Trophoblast cell (in vitro differentiated cells and primary cell): ENCODE results near the gene C10orf143.

Experiments used
- DNase-seq, 2 donors: peaks; one replicate each; pipeline ENCODE4 v3.0.0-alpha.2; 2016
- H2AFZ ChIP-seq: 2 replicates; pipeline ENCODE4 v1.6.1; 2013; ENCODE audit warnings: low read length, moderate library complexity, mild to moderate bottlenecking; ENCODE audit not compliant: insufficient read depth, poor library complexity
- H2AK5ac ChIP-seq: 2 replicates; pipeline ENCODE4 v1.6.1; 2013; ENCODE audit warnings: mild to moderate bottlenecking, low read length
- H2BK120ac ChIP-seq: 2 replicates; pipeline ENCODE4 v1.6.1; 2013; ENCODE audit warnings: low read length, mild to moderate bottlenecking, moderate library complexity; ENCODE audit not compliant: insufficient read depth, poor library complexity
- H2BK12ac ChIP-seq: 2 replicates; pipeline ENCODE4 v1.6.1; 2013; ENCODE audit warnings: mild to moderate bottlenecking, low read length, moderate library complexity
- H2BK5ac ChIP-seq: 2 replicates; pipeline ENCODE4 v1.6.1; 2013; ENCODE audit warnings: low read length, low read depth, moderate library complexity, mild to moderate bottlenecking; ENCODE audit not compliant: poor library complexity
- H3K14ac ChIP-seq: 2 replicates; pipeline ENCODE4 v1.6.1; 2013; ENCODE audit warnings: mild to moderate bottlenecking, low read length
- H3K18ac ChIP-seq: 2 replicates; pipeline ENCODE4 v1.6.1; 2013; ENCODE audit warnings: mild to moderate bottlenecking, low read length
- H3K23ac ChIP-seq: 2 replicates; pipeline ENCODE4 v1.6.1; 2013; ENCODE audit warnings: low read length
- H3K27ac ChIP-seq: 2 replicates; pipeline ENCODE4 v1.5.1; 2013; ENCODE audit warnings: low read depth, mild to moderate bottlenecking, inconsistent platforms, low read length, moderate library complexity
- H3K27me3 ChIP-seq: 2 replicates; pipeline ENCODE4 v1.6.1; 2013; ENCODE audit warnings: inconsistent platforms, mild to moderate bottlenecking, low read length, moderate library complexity; ENCODE audit not compliant: insufficient read depth
- H3K36me3 ChIP-seq, 2 experiments: 1 replicate in 1 of 2; 2 replicates in 1 of 2; pipeline ENCODE4 v1.6.1; 2013; ENCODE audit warnings: low read length in 2 of 2, mild to moderate bottlenecking in 2 of 2, moderate library complexity in 1 of 2; ENCODE audit not compliant: insufficient read depth in 2 of 2, control insufficient read depth in 1 of 2
- H3K4ac ChIP-seq: 2 replicates; pipeline ENCODE4 v1.6.1; 2013; ENCODE audit warnings: low read depth, mild to moderate bottlenecking, low read length, moderate library complexity
- H3K4me1 ChIP-seq, 2 experiments: 1 replicate in 1 of 2; 2 replicates in 1 of 2; pipeline ENCODE4 v1.6.1; 2013; ENCODE audit warnings: low read length in 2 of 2, mild to moderate bottlenecking in 2 of 2, moderate library complexity in 1 of 2; ENCODE audit not compliant: insufficient read depth in 2 of 2, control insufficient read depth in 1 of 2
- H3K4me2 ChIP-seq: 2 replicates; pipeline ENCODE4 v1.6.1; 2013; ENCODE audit warnings: inconsistent platforms, mild to moderate bottlenecking, low read length, moderate library complexity
- H3K4me3 ChIP-seq: 2 replicates; pipeline ENCODE4 v1.5.1; 2013; ENCODE audit warnings: mild to moderate bottlenecking, low read depth, low read length, inconsistent platforms
- H3K79me1 ChIP-seq: one replicate; pipeline ENCODE4 v1.6.1; 2013; ENCODE audit warnings: low read length
- H3K79me2 ChIP-seq: 2 replicates; pipeline ENCODE4 v1.6.1; 2013; ENCODE audit warnings: low read length, mild to moderate bottlenecking; ENCODE audit not compliant: control insufficient read depth, insufficient read depth, poor library complexity
- H3K9ac ChIP-seq: 2 replicates; pipeline ENCODE4 v1.6.1; 2013; ENCODE audit warnings: mild to moderate bottlenecking, low read length
- H3K9me3 ChIP-seq: 2 replicates; pipeline ENCODE4 v1.6.1; 2013; ENCODE audit warnings: low read depth, mild to moderate bottlenecking, control low read depth, inconsistent platforms, low read length; ENCODE audit not compliant: insufficient read depth
- H4K12ac ChIP-seq: 2 replicates; pipeline ENCODE4 v1.6.1; 2013; ENCODE audit warnings: low read depth, mild to moderate bottlenecking, low read length, moderate library complexity
- H4K8ac ChIP-seq: 2 replicates; pipeline ENCODE4 v1.6.1; 2013; ENCODE audit warnings: low read depth, mild to moderate bottlenecking, low read length, moderate library complexity
- H4K91ac ChIP-seq: one replicate; pipeline ENCODE4 v1.6.1; 2013; ENCODE audit warnings: low read depth, mild to moderate bottlenecking, low read length, moderate library complexity
- WGBS: extraction: QIAGEN DNeasy Blood & Tissue Kit; methylation state at CpG from one replicate; pipeline ENCODE4 v1.1.7; 2013; ENCODE audit warnings: missing lambda C conversion rate; ENCODE audit not compliant: insufficient read length, insufficient coverage; ENCODE audit errors: extremely low coverage; 5-methylcytosine and 5-hydroxymethylcytosine counted together

Gene C10orf143

GRCh38 chr10:130044067-130045061 is 66.3 kb downstream of the C10orf143 start:
- Histone ChIP-seq H3K18ac (no peak overlapping the region), H3K14ac (no peak overlapping the region), H3K36me3 (no peaks in the 10 kb centered on the region), H2BK5ac (no peak overlapping the region), H3K4me3 (no peak overlapping the region), H3K4ac (no peak overlapping the region), H2BK12ac (no peak overlapping the region), H4K91ac (no peak overlapping the region), H2BK120ac (no peak overlapping the region), H3K9ac (no peak overlapping the region), H3K4me2 (no peak overlapping the region), H3K79me2 (no peaks in the 10 kb centered on the region), H3K79me1 (no peaks in the 10 kb centered on the region), H4K8ac (no peak overlapping the region), H3K27ac (no peak overlapping the region), H4K12ac (no peak overlapping the region), H3K23ac (no peak overlapping the region), H3K4me1 (no peaks in the 10 kb centered on the region), H2AK5ac (no peak overlapping the region), H3K27me3 (no peaks in the 10 kb centered on the region), H2AFZ (no peak overlapping the region), H3K9me3 (peaks cover 3% of the 10 kb centered on the region)
- no CpG with 5 or more reads among the region's 17 CpGs for WGBS
- DNase-seq, result no peak

- no peak overlapping the region for H2AK5ac ChIP-seq
- no peaks in the 10 kb centered on the region for H3K79me1 ChIP-seq
- peaks cover 3% of the 10 kb centered on the region for H3K9me3 ChIP-seq
- H3K27me3 ChIP-seq, result no peaks in the 10 kb centered on the region
- H4K8ac ChIP-seq, result no peak overlapping the region
- no peak overlapping the region for H3K4me3 ChIP-seq
- no peak overlapping the region for H2BK120ac ChIP-seq
- no peak overlapping the region for H3K4ac ChIP-seq
- no peak overlapping the region for H3K4me2 ChIP-seq
- WGBS, result no CpG with 5 or more reads among the region's 8 CpGs
- H3K4me1 ChIP-seq, result no peaks in the 10 kb centered on the region
- no peak overlapping the region for H2BK12ac ChIP-seq
- H2AFZ ChIP-seq, result no peak overlapping the region
- H3K36me3 ChIP-seq, result no peaks in the 10 kb centered on the region
- H3K23ac ChIP-seq, result no peak overlapping the region
- no peak overlapping the region for H3K27ac ChIP-seq
- H3K14ac ChIP-seq, result no peak overlapping the region
- no peak overlapping the region for H3K9ac ChIP-seq
- DNase-seq, result no peak
- no peak overlapping the region for H4K91ac ChIP-seq
- no peak overlapping the region for H3K18ac ChIP-seq
- no peak overlapping the region for H2BK5ac ChIP-seq
- H3K79me2 ChIP-seq, result no peaks in the 10 kb centered on the region
- H4K12ac ChIP-seq, result no peak overlapping the region
These were observed 67.1 kb downstream of the C10orf143 start for GRCh38 chr10:130043491-130043890.

GRCh38 chr10:130042381-130042780 is 68.2 kb downstream of the C10orf143 start:
- H3K79me1 ChIP-seq, result no peaks in the 10 kb centered on the region
- H3K4me1 ChIP-seq, result no peaks in the 10 kb centered on the region
- no peak overlapping the region for H2AFZ ChIP-seq
- no peaks in the 10 kb centered on the region for H3K36me3 ChIP-seq
- H3K14ac ChIP-seq, result no peak overlapping the region
- H3K4me3 ChIP-seq, result no peak overlapping the region
- no peak for DNase-seq
- no peak overlapping the region for H4K12ac ChIP-seq
- H3K18ac ChIP-seq, result no peak overlapping the region
- no peak overlapping the region for H3K4ac ChIP-seq
- WGBS, result no CpG with 5 or more reads among the region's 14 CpGs
- H3K27ac ChIP-seq, result no peak overlapping the region
- no peak overlapping the region for H2BK12ac ChIP-seq
- H3K79me2 ChIP-seq, result no peaks in the 10 kb centered on the region
- no peak overlapping the region for H2BK5ac ChIP-seq
- no peak overlapping the region for H3K23ac ChIP-seq
- no peak overlapping the region for H3K9ac ChIP-seq
- H2BK120ac ChIP-seq, result no peak overlapping the region
- no peak overlapping the region for H3K4me2 ChIP-seq
- no peak overlapping the region for H2AK5ac ChIP-seq
- no peak overlapping the region for H4K8ac ChIP-seq
- peaks cover 3% of the 10 kb centered on the region for H3K9me3 ChIP-seq
- no peak overlapping the region for H4K91ac ChIP-seq
- no peaks in the 10 kb centered on the region for H3K27me3 ChIP-seq

DNA sequence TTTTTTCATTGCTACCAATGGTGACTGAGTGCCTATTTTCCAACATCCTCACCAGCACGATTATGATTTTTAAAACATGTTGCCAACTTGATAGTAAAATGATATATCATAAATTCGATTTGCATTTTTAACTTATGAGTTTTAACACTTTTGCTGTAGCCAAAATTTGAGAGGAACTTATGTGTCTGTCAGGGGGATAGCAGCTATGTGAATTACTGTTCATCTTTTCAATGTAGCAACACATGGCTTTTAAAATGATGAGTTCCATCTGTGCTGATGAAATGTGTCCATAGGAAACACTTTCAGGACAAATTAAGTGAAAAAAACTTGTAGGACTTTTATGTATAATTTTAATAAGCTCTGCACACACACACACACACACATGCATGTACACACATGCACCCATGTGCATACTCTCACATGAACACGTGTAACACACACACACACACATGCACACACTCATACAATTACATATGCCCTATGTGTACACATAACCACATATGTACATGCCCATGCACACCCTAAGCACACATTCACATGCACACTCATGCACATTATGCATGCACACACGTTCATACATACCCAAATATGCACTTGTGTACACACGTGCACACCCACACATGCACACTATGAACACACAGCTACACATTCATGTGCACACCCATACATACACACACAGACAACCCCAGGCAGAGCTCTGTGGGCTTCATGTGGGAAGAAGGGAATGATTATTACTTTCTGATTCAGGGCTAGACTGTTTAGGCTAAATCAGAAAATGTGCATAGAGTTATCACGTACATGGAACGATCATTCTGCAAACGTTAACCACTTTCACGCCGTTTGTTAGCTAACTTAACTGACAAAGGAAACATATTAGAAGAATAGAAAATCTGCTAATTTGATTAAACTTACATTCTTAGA is 68.9 kb downstream of the C10orf143 start:
- no peak overlapping the region for H4K12ac ChIP-seq
- H3K18ac ChIP-seq, result no peak overlapping the region
- WGBS, result no CpG with 5 or more reads among the region's 10 CpGs
- no peaks in the 10 kb centered on the region for H3K36me3 ChIP-seq
- H3K79me1 ChIP-seq, result no peaks in the 10 kb centered on the region
- no peaks in the 10 kb centered on the region for H3K4me1 ChIP-seq
- H3K23ac ChIP-seq, result no peak overlapping the region
- H3K9me3 ChIP-seq, result peaks cover 3% of the 10 kb centered on the region
- H4K91ac ChIP-seq, result no peak overlapping the region
- no peak overlapping the region for H3K4me2 ChIP-seq
- H3K9ac ChIP-seq, result peak overlapping the region; percentile 19
- H3K79me2 ChIP-seq, result no peaks in the 10 kb centered on the region
- no peak overlapping the region for H3K14ac ChIP-seq
- H3K4ac ChIP-seq, result no peak overlapping the region
- H3K27me3 ChIP-seq, result no peaks in the 10 kb centered on the region
- no peak overlapping the region for H3K4me3 ChIP-seq
- no peak for DNase-seq
- no peak overlapping the region for H2BK12ac ChIP-seq
- H3K27ac ChIP-seq, result no peak overlapping the region
- H2AFZ ChIP-seq, result no peak overlapping the region
- no peak overlapping the region for H2AK5ac ChIP-seq
- no peak overlapping the region for H4K8ac ChIP-seq
- H2BK120ac ChIP-seq, result no peak overlapping the region
- no peak overlapping the region for H2BK5ac ChIP-seq
